Mucosa of descending colon (tissue), 3 donors: ENCODE measurements around the gene CDC42SE2. TPM values are rescaled to one million over a fixed set of nuclear protein-coding genes. Genes with fewer than 3 reads are reported as not detected.
A peak's percentile ranks its signal among the peaks of the same experiment; 100 is the strongest.
"Not testable (repeated sequence)": the region's sequence is repeated elsewhere in the genome, so short reads cannot be mapped to it uniquely, and the experiment has no call there.

ENCODE experiments used
- ATAC-seq: fragments of 200-7000 bp; cut with Tn5 transposase; one replicate; pipeline ENCODE4 v1.9.1; 2020; ENCODE audit warnings: mild to moderate bottlenecking, moderate library complexity
- DNase-seq, 3 donors: peaks; one replicate each; pipeline ENCODE4 v3.0.0-alpha.2; 2020
- H3K36me3 ChIP-seq: fragments of 200-600 bp; one replicate; pipeline ENCODE4 v1.8.0; 2021; ENCODE audit warnings: low read depth, mild to moderate bottlenecking
- H3K4me1 ChIP-seq: fragments of 200-600 bp; one replicate; pipeline ENCODE4 v1.8.0; 2021; ENCODE audit warnings: low read depth, mild to moderate bottlenecking
- H3K4me3 ChIP-seq: fragments of 200-600 bp; one replicate; pipeline ENCODE4 v1.8.0; 2021; ENCODE audit warnings: mild to moderate bottlenecking
- H3K9me3 ChIP-seq: fragments of 200-600 bp; one replicate; pipeline ENCODE4 v1.8.0; 2021; ENCODE audit warnings: mild to moderate bottlenecking
- CTCF ChIP-seq: fragments of 200-600 bp; IDR thresholded peaks from one replicate; pipeline ENCODE4 v1.8.0; 2022; ENCODE audit warnings: antibody characterized with exemption, mild to moderate bottlenecking
- intact Hi-C, 2 donors: fragments of 100-400 bp; cut with DNase I in 1 of 2; cut with micrococcal nuclease in 1 of 2; formaldehyde crosslinking; loops; one replicate each; pipeline versions ENCODE4 v1.11.0 to v1.11.1; 2022; cut with DNase I, micrococcal nuclease
- total RNA-seq, 3 donors: library from RNA; stranded (reverse); fragmentation: NEBNext Ultra II Directional in 2 of 3; extraction: Animal tissue kit (Norgen Biotek cat#: 25700) in 2 of 3; gene quantifications; one replicate each; pipeline versions ENCODE4 v1.2.1 to v1.2.4, GENCODE V29; 2021 to 2023
- donor health status: DM: no; HTN: no; CAD: no; lungs with moderate emphysema.
- donor health status: DM: no; HTN: no; CAD: no.
- donor health status: DM: no; HTN: yes; CAD: no.

Gene CDC42SE2
- total RNA-seq, 3 donors from 2014 or later, result 60.5 to 116 (median 101) TPM

- intact Hi-C loops, result loop anchor here (1.0 to 10.0 kb wide), 3 partner anchors 15 to 119 kb away; partner anchors contain the start of gene HINT1 (in 2 of the 2)
- peaks cover 30% of the 10 kb centered on the region for H3K4me1 ChIP-seq
- no peak for TF ChIP-seq CTCF
- peak; percentile 54 for ATAC-seq
- H3K4me3 ChIP-seq, result peak overlapping the region; percentile 77
- no peak for DNase-seq
- H3K36me3 ChIP-seq, result no peaks in the 10 kb centered on the region
- H3K9me3 ChIP-seq, result no peaks in the 10 kb centered on the region
These were observed 1.5 kb downstream of the CDC42SE2 start for GRCh38 chr5:131265311-131265803.

GRCh38 chr5:131266370-131267060 lies 2.7 kb downstream of the CDC42SE2 start:
- ATAC-seq (no peak), DNase-seq (no peak)
- intact Hi-C loops, result loop anchor here (10.0 kb wide), 2 partner anchors 102 to 118 kb away; partner anchors contain the start of gene HINT1 (in 2 of the 2)
- H3K4me3 ChIP-seq, result no peak overlapping the region
- TF ChIP-seq CTCF, result no peak
- no peaks in the 10 kb centered on the region for H3K9me3 ChIP-seq
- H3K4me1 ChIP-seq, result peaks cover 39% of the 10 kb centered on the region
- no peaks in the 10 kb centered on the region for H3K36me3 ChIP-seq

GRCh38 chr5:131268758-131269370 lies 5.0 kb downstream of the CDC42SE2 start:
- intact Hi-C loops, result loop anchor here (10.0 kb wide), 2 partner anchors 104 to 116 kb away; partner anchors contain the start of gene HINT1 (in 2 of the 2)
- TF ChIP-seq CTCF, result no peak
- Histone ChIP-seq H3K9me3 (no peaks in the 10 kb centered on the region), H3K4me1 (peaks cover 37% of the 10 kb centered on the region), H3K36me3 (no peaks in the 10 kb centered on the region), H3K4me3 (no peak overlapping the region)
- DNase-seq, result no peak
- no peak for ATAC-seq

- no peak for DNase-seq
- Histone ChIP-seq H3K36me3 (no peaks in the 10 kb centered on the region), H3K4me3 (no peak overlapping the region), H3K4me1 (peaks cover 37% of the 10 kb centered on the region), H3K9me3 (no peaks in the 10 kb centered on the region)
- intact Hi-C loops, result no loop called here
- ATAC-seq, result peak; percentile 34
- no peak for TF ChIP-seq CTCF
These were observed 7.0 kb downstream of the CDC42SE2 start for GRCh38 chr5:131270809-131271208.

GRCh38 chr5:131271888-131272287 lies 8.0 kb downstream of the CDC42SE2 start:
- H3K4me3 ChIP-seq, intact Hi-C loops, H3K36me3 ChIP-seq, DNase-seq, H3K9me3 ChIP-seq: not testable (repeated sequence)
- H3K4me1 ChIP-seq, result peaks cover 34% of the 10 kb centered on the region
- ATAC-seq, result peak; percentile 17

GRCh38 chr5:131272307-131272706 lies 8.5 kb downstream of the CDC42SE2 start:
- no peak for ATAC-seq
- DNase-seq, result no peak
- no peak for TF ChIP-seq CTCF
- Histone ChIP-seq H3K4me3 (no peak overlapping the region), H3K36me3 (no peaks in the 10 kb centered on the region), H3K9me3 (no peaks in the 10 kb centered on the region), H3K4me1 (peaks cover 31% of the 10 kb centered on the region)
- intact Hi-C loops, result no loop called here
